H1 (cell line): ENCODE results near the gene ZMYND10.

Experiments
- CREB1 ChIP-seq: IDR thresholded peaks from 2 replicates; pipeline ENCODE4 v1.6.1; 2012; ENCODE audit warnings: inconsistent platforms
- FOSL1 ChIP-seq: IDR thresholded peaks from 2 replicates; pipeline ENCODE4 v1.6.1; 2011; ENCODE audit warnings: mild to moderate bottlenecking, low read depth, low read length, moderate library complexity; ENCODE audit not compliant: insufficient read depth
- HDAC6 ChIP-seq: IDR thresholded peaks from one replicate; pipeline ENCODE4 v1.7.1; 2012; ENCODE audit warnings: low read depth, mild to moderate bottlenecking, inconsistent platforms, low read length, moderate library complexity
- SUZ12 ChIP-seq: fragments of 200-600 bp; sonication (generic); IDR thresholded peaks from 2 replicates; pipeline ENCODE4 v1.6.1; 2012; ENCODE audit warnings: mild to moderate bottlenecking, inconsistent platforms, low read length, moderate library complexity, mixed read lengths
- TF ChIP-seq, protein P1 (sequence below), 3 experiments: IDR thresholded peaks; 1 replicate in 2 of 3; 2 replicates in 1 of 3; pipeline versions ENCODE4 v1.5.1 to v1.6.1; 2011; ENCODE audit warnings: low read length in 3 of 3, mild to moderate bottlenecking in 3 of 3, inconsistent platforms in 2 of 3, low read depth in 1 of 3, moderate library complexity in 1 of 3; ENCODE audit not compliant: insufficient read depth in 1 of 3; ENCODE audit errors: control extremely low read depth in 1 of 3

DNA sequence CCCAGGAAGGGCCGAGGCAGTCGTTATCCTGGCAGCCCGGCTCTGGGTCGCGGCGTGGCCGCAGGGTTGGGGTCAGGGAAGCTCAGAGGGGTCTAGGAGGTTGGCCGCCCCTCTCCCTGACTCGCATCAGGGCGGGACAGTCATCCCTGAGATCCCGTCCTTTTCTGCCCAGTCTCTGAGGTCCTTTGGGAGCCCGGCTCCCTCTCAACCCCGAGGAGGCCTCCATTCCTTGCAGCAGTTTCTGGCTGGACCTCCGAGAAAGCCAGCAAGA, 23.5 kb downstream of the ZMYND10 start:
- TF ChIP-seq, protein P1, sequence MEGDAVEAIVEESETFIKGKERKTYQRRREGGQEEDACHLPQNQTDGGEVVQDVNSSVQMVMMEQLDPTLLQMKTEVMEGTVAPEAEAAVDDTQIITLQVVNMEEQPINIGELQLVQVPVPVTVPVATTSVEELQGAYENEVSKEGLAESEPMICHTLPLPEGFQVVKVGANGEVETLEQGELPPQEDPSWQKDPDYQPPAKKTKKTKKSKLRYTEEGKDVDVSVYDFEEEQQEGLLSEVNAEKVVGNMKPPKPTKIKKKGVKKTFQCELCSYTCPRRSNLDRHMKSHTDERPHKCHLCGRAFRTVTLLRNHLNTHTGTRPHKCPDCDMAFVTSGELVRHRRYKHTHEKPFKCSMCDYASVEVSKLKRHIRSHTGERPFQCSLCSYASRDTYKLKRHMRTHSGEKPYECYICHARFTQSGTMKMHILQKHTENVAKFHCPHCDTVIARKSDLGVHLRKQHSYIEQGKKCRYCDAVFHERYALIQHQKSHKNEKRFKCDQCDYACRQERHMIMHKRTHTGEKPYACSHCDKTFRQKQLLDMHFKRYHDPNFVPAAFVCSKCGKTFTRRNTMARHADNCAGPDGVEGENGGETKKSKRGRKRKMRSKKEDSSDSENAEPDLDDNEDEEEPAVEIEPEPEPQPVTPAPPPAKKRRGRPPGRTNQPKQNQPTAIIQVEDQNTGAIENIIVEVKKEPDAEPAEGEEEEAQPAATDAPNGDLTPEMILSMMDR (IDR thresholded peaks at IDR 0.05; ENCODE audit: control extremely low read depth in 1 of 3, insufficient read depth in 1 of 3, low read depth in 1 of 3, low read length in 3 of 3) = no peak
- no peak for TF ChIP-seq HDAC6
- TF ChIP-seq FOSL1 = no peak
- TF ChIP-seq SUZ12 = no peak
- no peak for TF ChIP-seq CREB1
